Activated T-cell treated with anti-CD3 and anti-CD28 coated beads, Interleukin-2, amount 50 U/mL, for 4 hours (primary cell): Measurements from ENCODE around the gene STX12. TPM values are rescaled to one million over a fixed set of nuclear protein-coding genes. Genes with fewer than 3 reads are reported as not detected.
"Not testable (repeated sequence)": the region's sequence is repeated elsewhere in the genome, so short reads cannot be mapped to it uniquely, and the experiment has no call there.

Source experiments
- ATAC-seq, 2 donors: fragments of 200-7000 bp; cut with Tn5 transposase; one replicate each; pipeline ENCODE4 v1.10.0; 2021
- DNase-seq: peaks from one replicate; pipeline ENCODE4 v3.0.0-alpha.2; 2020
- H3K27me3 Mint-ChIP-seq: one replicate; pipeline ENCODE4 v1.8.0; 2021; ENCODE audit warnings: low read depth, mixed read lengths
- H3K36me3 Mint-ChIP-seq: one replicate; pipeline ENCODE4 v1.8.0; 2022; ENCODE audit warnings: mixed read lengths; ENCODE audit not compliant: insufficient read depth
- H3K4me1 Mint-ChIP-seq: one replicate; pipeline ENCODE4 v1.8.0; 2021; ENCODE audit warnings: low read depth, mixed read lengths
- H3K4me3 Mint-ChIP-seq: one replicate; pipeline ENCODE4 v1.8.0; 2021; ENCODE audit warnings: mild to moderate bottlenecking, moderate library complexity, mixed read lengths
- H3K9me3 Mint-ChIP-seq: one replicate; pipeline ENCODE4 v1.8.0; 2021; ENCODE audit warnings: mixed read lengths
- total RNA-seq, 3 donors: library from RNA; stranded (reverse); gene quantifications; one replicate each; pipeline ENCODE4 v1.2.1, GENCODE V29; 2021

The STX12 gene
- total RNA-seq, 3 donors from 2014 or later = 18.5 to 27.2 (median 25.2) TPM

DNA sequence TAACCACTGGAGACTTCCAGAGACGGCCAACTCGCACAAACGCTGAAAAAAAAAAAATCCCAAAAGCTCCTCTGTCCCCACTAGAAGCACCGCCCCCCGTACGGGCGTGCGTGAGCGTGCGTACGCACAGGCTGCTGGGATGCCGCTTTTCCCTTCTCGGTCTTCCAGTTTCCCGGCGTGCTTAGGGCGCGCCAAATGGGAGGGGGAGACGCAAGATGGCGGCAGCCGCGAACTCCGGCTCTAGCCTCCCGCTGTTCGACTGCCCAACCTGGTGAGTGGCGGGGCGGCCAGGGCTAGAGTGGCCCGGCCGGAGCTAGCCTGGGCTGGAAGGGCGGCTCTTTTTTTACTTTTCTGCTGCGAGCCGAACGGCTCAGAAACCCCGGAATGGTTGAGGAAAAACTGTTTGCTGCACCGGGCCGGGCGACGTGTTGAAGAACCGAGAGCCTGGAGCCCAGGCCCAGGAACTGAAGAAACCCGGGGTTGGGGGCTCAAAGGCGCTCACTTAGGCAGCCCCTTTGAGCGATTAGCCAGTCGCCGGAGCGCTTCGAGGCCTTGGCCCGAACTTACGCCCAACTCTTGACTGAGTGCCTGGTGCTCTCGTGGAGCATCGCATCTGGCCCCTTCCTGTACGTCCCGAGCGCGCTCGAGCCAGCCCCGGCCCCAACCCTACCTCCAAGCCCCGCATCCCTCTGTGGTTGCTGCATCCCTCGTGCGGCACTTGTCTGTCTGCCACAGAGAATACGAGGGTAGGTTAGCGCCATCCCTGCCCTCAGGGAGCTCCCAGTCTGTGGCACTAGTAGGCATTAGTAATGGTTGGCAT, 57.8 kb downstream of the STX12 start, which contains the start of gene PPP1R8:
PPP1R8 (plus strand) TSS at position 162 of the 820 bp plus-strand sequence; CDS start at position 216, 54 bp downstream.
- DNase-seq (peak; percentile 83), ATAC-seq (peak; percentile 99)
- Mint-ChIP-seq H3K9me3 (no peaks in the 10 kb centered on the region), H3K27me3 (no peaks in the 10 kb centered on the region), H3K36me3 (no peaks in the 10 kb centered on the region), H3K4me1 (peaks cover 28% of the 10 kb centered on the region), H3K4me3 (peak within 1 kb of the TSS; percentile 90)

DNA sequence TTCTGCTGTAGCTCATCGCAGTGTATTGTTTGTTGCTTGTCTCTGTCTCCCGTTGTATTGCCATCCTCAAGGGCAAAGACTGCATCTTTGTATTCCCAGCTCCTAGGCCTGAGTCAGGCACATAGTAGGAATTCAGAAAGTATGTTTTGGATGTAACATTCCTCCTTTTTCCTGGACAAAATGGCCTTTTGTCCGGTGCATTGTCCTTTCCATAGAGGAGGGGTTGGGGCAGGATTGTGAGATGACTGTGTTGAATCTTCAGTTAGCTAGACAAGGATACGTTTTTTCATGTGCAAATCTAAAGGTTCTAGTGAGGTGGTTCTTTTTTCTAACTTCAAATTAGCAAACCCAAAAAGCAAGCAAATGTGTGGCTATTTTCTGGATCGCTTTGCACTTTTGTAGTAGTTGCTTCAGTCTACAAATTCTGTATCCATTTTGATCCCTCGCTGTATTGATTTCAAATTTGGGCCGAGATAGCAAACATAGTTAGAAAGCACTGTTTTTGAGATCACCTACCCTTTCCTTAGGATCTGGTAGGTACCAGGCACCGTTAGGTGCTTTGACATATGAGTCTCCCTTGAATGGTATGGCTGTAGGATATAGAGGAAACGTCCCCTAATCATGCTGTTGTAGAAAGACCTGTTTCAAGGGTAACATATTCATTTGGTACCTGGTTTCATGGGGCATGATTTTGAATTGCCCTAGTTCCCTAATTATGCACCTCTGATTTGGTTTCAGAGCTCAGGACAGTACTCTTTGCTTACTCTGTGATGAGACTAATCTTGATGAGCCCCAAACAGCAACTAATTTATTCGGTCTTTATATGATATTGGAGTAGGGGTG, 58.8 kb downstream of the STX12 start:
- Mint-ChIP-seq H3K27me3 (no peaks in the 10 kb centered on the region), H3K4me1 (peaks cover 31% of the 10 kb centered on the region), H3K36me3 (no peaks in the 10 kb centered on the region), H3K9me3 (no peaks in the 10 kb centered on the region), H3K4me3 (peak overlapping the region; percentile 90)
- DNase-seq = no peak
- ATAC-seq = no peak

DNA sequence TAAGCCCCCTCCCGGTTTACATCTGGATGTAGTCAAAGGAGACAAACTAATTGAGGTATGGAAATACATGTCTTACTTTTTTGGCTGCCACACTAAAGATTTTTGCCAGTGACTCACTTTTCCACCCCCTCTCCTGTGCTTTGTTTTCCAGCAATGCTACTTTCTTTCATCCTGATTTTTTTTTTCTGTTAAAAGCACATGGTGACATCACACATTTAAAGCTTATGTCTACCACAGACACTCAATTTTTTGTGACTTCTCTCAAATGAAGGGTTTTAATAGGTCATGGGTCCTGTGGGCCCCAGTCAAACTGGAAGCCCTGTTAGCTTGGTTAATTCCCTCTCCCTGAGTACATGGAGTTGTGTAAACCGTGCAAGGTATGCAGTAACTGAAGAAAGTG, 59.7 kb downstream of the STX12 start:
- no peaks in the 10 kb centered on the region for H3K9me3 Mint-ChIP-seq
- H3K27me3 Mint-ChIP-seq = no peaks in the 10 kb centered on the region
- DNase-seq (no peak), ATAC-seq (no peak)
- peaks cover 31% of the 10 kb centered on the region for H3K4me1 Mint-ChIP-seq
- peak overlapping the region; percentile 90 for H3K4me3 Mint-ChIP-seq
- no peaks in the 10 kb centered on the region for H3K36me3 Mint-ChIP-seq

DNA sequence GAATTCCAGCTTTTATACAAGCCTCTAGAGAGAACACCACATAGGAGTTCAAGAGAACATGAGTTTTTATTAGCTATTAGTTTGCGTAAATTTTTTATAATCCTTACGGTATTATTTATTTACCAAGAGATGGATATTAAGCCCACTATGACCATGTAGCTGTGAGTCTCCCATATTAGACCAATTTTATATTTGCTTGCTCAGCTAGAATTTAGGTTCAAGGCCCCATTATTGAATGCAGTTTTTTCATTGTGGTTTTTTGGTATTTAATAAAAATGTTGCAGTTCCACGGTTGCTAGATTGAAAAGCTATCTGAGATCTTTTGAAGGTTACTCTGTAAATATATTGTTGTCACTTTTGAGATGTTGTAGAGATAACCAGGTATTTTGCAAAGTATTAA, 60.5 kb downstream of the STX12 start:
- H3K4me3 Mint-ChIP-seq = no peak overlapping the region
- peaks cover 31% of the 10 kb centered on the region for H3K4me1 Mint-ChIP-seq
- ATAC-seq = no peak
- no peak for DNase-seq
- no peaks in the 10 kb centered on the region for H3K27me3 Mint-ChIP-seq
- no peaks in the 10 kb centered on the region for H3K36me3 Mint-ChIP-seq
- no peaks in the 10 kb centered on the region for H3K9me3 Mint-ChIP-seq

DNA sequence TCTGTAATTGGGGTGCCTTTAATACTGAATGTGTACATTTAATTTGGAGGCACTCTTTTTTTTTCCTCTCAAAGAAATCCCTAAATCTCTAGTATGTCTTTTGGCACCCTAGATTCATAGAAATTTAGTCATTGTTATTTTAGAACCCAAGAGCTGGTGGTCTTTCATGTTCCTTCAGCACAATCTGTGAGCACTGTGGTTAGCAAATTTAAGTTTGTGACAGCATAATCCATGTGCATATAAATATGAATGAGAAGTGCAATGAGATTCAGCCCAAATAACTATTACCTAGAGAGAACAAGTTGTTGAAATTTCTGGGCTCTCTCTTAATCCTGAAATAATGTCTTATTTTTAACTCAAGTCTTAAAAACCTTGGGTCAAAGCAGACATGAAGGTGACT, 62.0 kb downstream of the STX12 start:
- Mint-ChIP-seq H3K4me1 (peaks cover 28% of the 10 kb centered on the region), H3K36me3 (peaks cover 4% of the 10 kb centered on the region)
- ATAC-seq = no peak

DNA sequence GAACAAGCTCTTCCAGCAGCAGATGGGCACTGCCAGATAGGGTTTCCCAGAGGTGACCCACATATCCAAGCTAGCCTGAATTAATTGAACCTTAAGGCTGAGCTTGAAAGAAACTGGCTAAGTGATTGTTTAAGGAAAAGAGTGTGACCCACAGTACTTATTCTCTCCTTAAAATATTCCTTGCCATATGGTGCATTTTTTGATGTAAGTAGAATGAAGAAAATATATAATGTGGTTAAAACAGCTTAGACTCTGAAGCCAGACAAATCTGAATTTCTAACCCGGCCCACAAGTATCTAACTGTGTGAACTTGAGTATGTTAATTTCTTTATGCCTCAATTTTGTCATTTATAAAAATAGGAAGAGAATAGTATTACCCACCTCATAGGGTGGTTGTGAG, 62.5 kb downstream of the STX12 start:
- ATAC-seq = no peak
- Mint-ChIP-seq H3K9me3 (no peaks in the 10 kb centered on the region), H3K4me1 (peaks cover 28% of the 10 kb centered on the region), H3K36me3 (peaks cover 9% of the 10 kb centered on the region), H3K4me3 (no peak overlapping the region), H3K27me3 (no peaks in the 10 kb centered on the region)
- DNase-seq = no peak

More for the DNA sequence above, 62.0 kb downstream of the STX12 start:
- no peaks in the 10 kb centered on the region for H3K27me3 Mint-ChIP-seq
- H3K9me3 Mint-ChIP-seq = no peaks in the 10 kb centered on the region
- no peak overlapping the region for H3K4me3 Mint-ChIP-seq
- no peak for DNase-seq

DNA sequence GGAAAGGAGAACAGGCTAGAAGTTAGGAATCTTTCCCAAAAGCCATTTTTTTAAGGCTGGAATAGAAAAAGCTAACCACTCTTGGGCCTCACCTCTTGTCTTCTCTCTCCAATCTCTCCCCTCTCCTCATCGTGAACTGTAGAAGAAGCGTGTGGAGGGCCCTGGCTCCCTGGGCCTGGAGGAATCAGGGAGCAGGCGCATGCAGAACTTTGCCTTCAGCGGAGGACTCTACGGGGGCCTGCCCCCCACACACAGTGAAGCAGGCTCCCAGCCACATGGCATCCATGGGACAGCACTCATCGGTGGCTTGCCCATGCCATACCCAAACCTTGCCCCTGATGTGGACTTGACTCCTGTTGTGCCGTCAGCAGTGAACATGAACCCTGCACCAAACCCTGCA, 76.9 kb downstream of the STX12 start:
- Mint-ChIP-seq H3K9me3 (no peaks in the 10 kb centered on the region), H3K36me3 (peaks cover 38% of the 10 kb centered on the region), H3K4me3 (no peak overlapping the region), H3K4me1 (no peaks in the 10 kb centered on the region), H3K27me3 (no peaks in the 10 kb centered on the region)
- ATAC-seq (no peak), DNase-seq (no peak)

DNA sequence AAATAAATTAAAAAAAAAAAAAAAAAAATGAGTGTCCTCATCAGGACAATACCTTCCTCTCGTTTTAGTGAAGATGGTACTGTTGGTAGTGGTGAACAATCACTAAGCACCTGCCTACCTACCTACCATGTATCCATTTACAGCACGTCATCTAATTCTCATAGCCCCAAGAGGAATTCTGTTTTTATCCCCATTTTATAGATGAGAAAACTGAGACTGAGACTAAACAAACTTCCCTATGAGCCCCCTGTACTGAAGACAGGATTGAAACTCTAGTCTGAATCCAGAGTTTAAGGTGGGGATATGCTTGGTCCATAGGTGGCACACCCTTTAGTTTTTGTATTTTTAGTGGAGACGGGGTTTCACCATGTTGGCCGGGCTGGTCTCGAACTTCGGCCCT, 82.1 kb downstream of the STX12 start:
- Mint-ChIP-seq H3K36me3 (peaks cover 12% of the 10 kb centered on the region), H3K4me1 (peaks cover 7% of the 10 kb centered on the region), H3K4me3 (no peak overlapping the region), H3K9me3 (no peaks in the 10 kb centered on the region), H3K27me3 (no peaks in the 10 kb centered on the region)
- ATAC-seq (no peak), DNase-seq (no peak)

DNA sequence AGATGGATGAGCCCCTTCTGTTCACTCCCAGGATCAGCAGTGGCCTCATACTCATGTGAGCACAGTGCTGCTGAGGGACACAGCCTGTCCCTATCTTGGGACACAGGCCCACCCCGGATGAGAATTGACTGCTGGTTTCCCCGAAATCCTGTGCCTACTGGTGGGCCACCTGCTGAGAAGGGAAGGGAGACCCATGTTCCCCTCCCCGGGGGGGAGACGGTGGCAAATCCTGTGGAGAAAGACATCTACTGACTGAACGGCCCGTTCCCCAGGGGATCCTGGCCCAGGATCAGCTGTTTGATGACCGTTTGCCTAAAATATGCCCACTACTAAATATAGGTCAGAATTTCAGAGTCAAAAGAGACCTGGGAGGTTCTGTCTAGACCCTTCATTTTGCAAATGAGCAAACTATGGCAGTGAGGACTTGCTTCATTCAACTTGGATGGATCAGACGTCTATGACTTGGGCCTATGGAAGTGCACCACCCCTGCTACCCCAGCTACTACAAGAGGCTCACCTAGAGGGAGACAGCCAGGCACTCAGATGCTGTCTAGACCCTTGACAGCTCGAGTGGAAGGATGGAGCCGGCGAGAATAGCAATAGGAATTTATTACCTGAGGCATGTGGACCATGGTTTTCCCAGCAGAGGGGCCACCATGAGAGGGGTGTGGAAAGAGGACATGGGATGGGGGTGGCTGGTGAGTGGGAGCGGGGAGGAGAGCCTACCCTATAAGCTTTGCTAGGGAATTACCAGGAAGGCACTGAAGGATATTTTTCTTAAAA, 83.7 kb downstream of the STX12 start:
- no peak for ATAC-seq
- Mint-ChIP-seq H3K9me3 (no peaks in the 10 kb centered on the region), H3K4me1 (peaks cover 7% of the 10 kb centered on the region), H3K27me3 (no peaks in the 10 kb centered on the region), H3K36me3 (peaks cover 1% of the 10 kb centered on the region), H3K4me3 (no peak overlapping the region)
- DNase-seq = no peak

DNA sequence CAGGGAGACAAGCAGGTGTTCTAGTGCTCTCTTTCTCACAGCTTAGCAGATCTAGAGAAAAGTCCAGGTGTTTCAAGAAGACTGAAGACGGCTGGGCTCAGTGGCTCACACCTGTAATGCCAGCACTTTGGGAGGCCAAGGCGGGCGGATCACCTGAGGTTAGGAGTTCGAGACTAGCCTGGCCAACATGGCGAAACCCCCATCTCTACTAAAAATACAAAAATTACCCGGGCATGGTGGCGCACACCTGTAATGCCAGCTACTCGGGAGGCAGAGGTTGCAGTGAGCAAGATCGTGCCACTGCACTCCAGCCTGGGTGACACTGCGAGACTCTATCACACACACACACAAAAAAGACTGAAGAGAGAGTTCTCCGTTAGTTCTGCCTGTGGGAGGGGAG, 84.5 kb downstream of the STX12 start:
- H3K36me3 Mint-ChIP-seq, DNase-seq, H3K4me3 Mint-ChIP-seq, H3K9me3 Mint-ChIP-seq, H3K4me1 Mint-ChIP-seq, ATAC-seq, H3K27me3 Mint-ChIP-seq: not testable (repeated sequence)

DNA sequence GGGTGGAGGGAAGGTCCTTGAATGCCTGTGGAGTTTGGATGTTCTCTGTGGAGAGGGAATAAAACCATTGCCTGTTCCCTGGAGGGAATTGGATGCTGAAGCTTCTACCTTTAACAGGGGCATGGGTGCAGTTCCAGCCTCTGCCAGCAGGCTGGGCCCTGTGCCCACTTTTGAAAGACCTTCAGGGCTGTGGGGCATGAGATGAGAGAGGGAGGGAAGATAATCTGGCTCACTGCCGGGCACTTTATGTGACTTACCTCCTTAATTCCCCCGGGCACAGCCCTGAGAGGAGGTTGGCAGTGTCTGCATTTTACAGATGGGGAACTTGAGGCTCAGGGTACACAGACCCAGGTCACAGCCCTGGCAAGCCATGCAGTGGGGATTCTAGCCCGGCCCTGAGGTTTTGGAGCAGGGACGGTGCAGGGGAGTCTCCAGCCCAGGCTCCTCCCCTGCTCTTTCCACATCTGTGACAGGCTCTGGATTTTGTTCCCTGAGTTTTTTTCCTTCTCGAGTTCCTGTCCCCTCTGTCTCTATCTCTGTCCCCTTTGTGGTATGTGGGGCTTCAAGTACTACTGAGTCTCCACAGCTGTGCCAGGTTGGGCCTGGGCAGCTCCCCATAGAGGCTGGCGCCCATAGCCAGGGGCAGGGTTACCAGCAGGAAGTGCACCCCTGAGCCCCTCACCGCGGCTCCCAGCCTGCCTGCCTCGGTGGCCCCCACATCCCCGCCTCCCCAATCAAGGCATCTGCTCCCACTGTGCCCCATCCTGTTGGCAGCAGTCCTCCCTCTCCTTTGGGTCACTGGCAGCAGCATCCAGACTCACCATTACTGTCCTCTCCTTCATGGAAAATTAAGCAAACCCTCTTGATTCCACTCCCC, 85.3 kb downstream of the STX12 start:
- DNase-seq = peak; percentile 83
- ATAC-seq = peak; percentile 95 to 97

DNA sequence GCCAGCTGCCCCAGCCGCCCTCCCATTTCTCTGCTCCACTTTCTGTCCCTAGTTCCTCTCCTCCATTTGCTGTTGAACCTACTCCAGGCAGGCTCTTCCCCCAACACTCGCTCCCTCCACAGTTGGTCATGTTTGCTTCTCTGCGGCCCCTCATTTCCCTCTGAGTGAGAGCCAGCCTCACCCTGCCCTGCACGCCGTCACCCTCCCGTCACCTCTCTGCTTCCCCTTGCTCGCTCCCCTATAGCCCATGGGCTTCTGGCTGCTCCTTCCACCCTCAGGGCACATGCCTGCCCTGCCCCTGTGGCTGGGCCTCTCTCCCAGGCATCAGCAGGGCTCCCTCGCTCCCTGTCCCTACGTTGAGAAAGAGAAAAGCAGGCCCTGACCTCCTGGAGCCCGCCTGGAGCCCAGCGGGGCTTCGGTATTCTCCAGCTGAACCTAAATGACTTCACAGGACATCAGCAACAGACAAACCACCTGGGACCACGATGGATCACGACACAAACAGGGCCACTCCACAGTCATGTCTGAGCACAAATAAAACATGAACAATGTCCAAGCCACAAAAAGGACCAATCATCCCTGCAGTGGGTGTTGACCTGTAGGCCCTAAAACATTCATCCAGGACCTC, 86.0 kb downstream of the STX12 start:
- Mint-ChIP-seq H3K36me3 (no peaks in the 10 kb centered on the region), H3K9me3 (no peaks in the 10 kb centered on the region), H3K27me3 (no peaks in the 10 kb centered on the region), H3K4me1 (peaks cover 22% of the 10 kb centered on the region), H3K4me3 (no peak overlapping the region)
- DNase-seq (no peak), ATAC-seq (no peak)

More for the DNA sequence above, 85.3 kb downstream of the STX12 start:
- H3K36me3 Mint-ChIP-seq = no peaks in the 10 kb centered on the region
- H3K4me3 Mint-ChIP-seq = no peak overlapping the region
- peaks cover 16% of the 10 kb centered on the region for H3K4me1 Mint-ChIP-seq
- no peaks in the 10 kb centered on the region for H3K9me3 Mint-ChIP-seq
- H3K27me3 Mint-ChIP-seq = no peaks in the 10 kb centered on the region

DNA sequence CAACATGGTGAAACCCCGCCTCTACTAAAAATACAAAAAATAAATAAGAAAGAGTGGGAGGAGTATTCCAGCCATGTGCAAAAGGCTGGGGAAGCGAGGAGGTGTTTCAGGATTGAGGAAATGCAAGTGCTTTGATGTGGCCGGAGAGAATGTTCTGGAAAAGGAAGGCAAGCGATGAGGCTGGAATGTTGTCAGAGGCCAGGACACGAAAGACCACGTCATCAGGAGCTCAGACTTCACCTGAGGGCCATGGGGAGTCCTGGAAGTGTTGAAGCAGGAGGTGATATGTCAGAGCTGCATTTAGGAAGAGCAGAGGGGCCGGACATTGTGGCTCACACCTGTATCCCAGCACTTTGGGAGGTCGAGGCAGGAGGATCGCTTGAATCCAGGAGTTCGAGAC, 88.4 kb downstream of the STX12 start:
- DNase-seq = no peak
- no peaks in the 10 kb centered on the region for H3K36me3 Mint-ChIP-seq

More for the DNA sequence above, 88.4 kb downstream of the STX12 start:
- ATAC-seq = no peak
- no peak overlapping the region for H3K4me3 Mint-ChIP-seq
- H3K4me1 Mint-ChIP-seq = peaks cover 40% of the 10 kb centered on the region
- H3K27me3 Mint-ChIP-seq = no peaks in the 10 kb centered on the region
- no peaks in the 10 kb centered on the region for H3K9me3 Mint-ChIP-seq
